Activated T-helper 1 cell treated with anti-CD3 and anti-CD28 coated beads, Interleukin-12 subunit alpha, Interleukin-12 subunit beta, Interleukin-2, Interleukin-4 antibody, amounts not matched to agents 30 ng/mL and 10 ng/mL and 1 ng/mL, durations not matched to agents 14 hours and 24 hours and 36 hours (primary cell): Measurements from ENCODE around the gene ZBTB20. TPM values are rescaled to one million over a fixed set of nuclear protein-coding genes. Genes with fewer than 3 reads are reported as not detected.

Experiments used
- DNase-seq: peaks from one replicate; pipeline ENCODE4 v3.0.0; 2021; ENCODE audit warnings: low spot score
- H3K27ac Mint-ChIP-seq: one replicate; pipeline ENCODE4 v1.8.0; 2021; ENCODE audit warnings: mild to moderate bottlenecking, mixed read lengths
- H3K27me3 Mint-ChIP-seq: one replicate; pipeline ENCODE4 v1.8.0; 2022; ENCODE audit warnings: mild to moderate bottlenecking, moderate library complexity, mixed read lengths; ENCODE audit not compliant: insufficient read depth
- H3K36me3 Mint-ChIP-seq: one replicate; pipeline ENCODE4 v1.8.0; 2021; ENCODE audit warnings: low read depth, mixed read lengths
- H3K4me1 Mint-ChIP-seq: one replicate; pipeline ENCODE4 v1.8.0; 2021; ENCODE audit warnings: low read depth, mixed read lengths
- H3K4me3 Mint-ChIP-seq: one replicate; pipeline ENCODE4 v1.8.0; 2021; ENCODE audit warnings: mild to moderate bottlenecking, moderate library complexity, mixed read lengths
- H3K9me3 Mint-ChIP-seq: one replicate; pipeline ENCODE4 v1.8.0; 2021; ENCODE audit warnings: mixed read lengths
- intact Hi-C: fragments of 100-400 bp; cut with micrococcal nuclease; formaldehyde crosslinking; loops from one replicate; pipeline ENCODE4 v1.15.1; 2024
- total RNA-seq: library from RNA; stranded (reverse); gene quantifications from 2 replicates; pipeline ENCODE4 v1.2.3, GENCODE V29; 2022

Gene ZBTB20
- total RNA-seq, 1 donor from 2014 or later: 4.1 TPM

- no peak for DNase-seq
- no peak overlapping the region for H3K4me3 Mint-ChIP-seq
- H3K27ac Mint-ChIP-seq: no peak overlapping the region
- no peaks in the 10 kb centered on the region for H3K4me1 Mint-ChIP-seq
- no peaks in the 10 kb centered on the region for H3K36me3 Mint-ChIP-seq
- no peaks in the 10 kb centered on the region for H3K9me3 Mint-ChIP-seq
- intact Hi-C loops: no loop called here
- no peaks in the 10 kb centered on the region for H3K27me3 Mint-ChIP-seq
Measured at GRCh38 chr3:114624047-114624445, 523.0 kb downstream of the ZBTB20 start.

- Mint-ChIP-seq H3K27ac (no peak overlapping the region), H3K36me3 (no peaks in the 10 kb centered on the region), H3K4me3 (no peak overlapping the region), H3K9me3 (no peaks in the 10 kb centered on the region), H3K27me3 (no peaks in the 10 kb centered on the region), H3K4me1 (no peaks in the 10 kb centered on the region)
- intact Hi-C loops: no loop called here
- no peak for DNase-seq
Measured at GRCh38 chr3:114623420-114624046, 523.6 kb downstream of the ZBTB20 start.

- Mint-ChIP-seq H3K4me1 (no peaks in the 10 kb centered on the region), H3K9me3 (no peaks in the 10 kb centered on the region), H3K36me3 (no peaks in the 10 kb centered on the region), H3K4me3 (no peak overlapping the region), H3K27me3 (no peaks in the 10 kb centered on the region), H3K27ac (no peak overlapping the region)
- no peak for DNase-seq
- intact Hi-C loops: no loop called here
Measured at GRCh38 chr3:114622001-114622400, 525.1 kb downstream of the ZBTB20 start.

- no peak for DNase-seq
- Mint-ChIP-seq H3K27me3 (no peaks in the 10 kb centered on the region), H3K36me3 (no peaks in the 10 kb centered on the region), H3K27ac (no peak overlapping the region), H3K9me3 (no peaks in the 10 kb centered on the region), H3K4me1 (no peaks in the 10 kb centered on the region), H3K4me3 (no peak overlapping the region)
- intact Hi-C loops: no loop called here
Measured at GRCh38 chr3:114619771-114620170, 527.3 kb downstream of the ZBTB20 start.

GRCh38 chr3:114615523-114616085, 531.5 kb downstream of the ZBTB20 start:
- Mint-ChIP-seq H3K27ac (no peak overlapping the region), H3K9me3 (no peaks in the 10 kb centered on the region), H3K36me3 (no peaks in the 10 kb centered on the region), H3K4me1 (no peaks in the 10 kb centered on the region), H3K27me3 (no peaks in the 10 kb centered on the region), H3K4me3 (no peak overlapping the region)
- no peak for DNase-seq
- intact Hi-C loops: no loop called here

GRCh38 chr3:114609973-114610630, 537.0 kb downstream of the ZBTB20 start:
- Mint-ChIP-seq H3K36me3 (no peaks in the 10 kb centered on the region), H3K4me1 (no peaks in the 10 kb centered on the region), H3K9me3 (no peaks in the 10 kb centered on the region), H3K27me3 (no peaks in the 10 kb centered on the region), H3K27ac (no peak overlapping the region), H3K4me3 (no peak overlapping the region)
- intact Hi-C loops: no loop called here
- no peak for DNase-seq

GRCh38 chr3:114608293-114608692, 538.8 kb downstream of the ZBTB20 start:
- Mint-ChIP-seq H3K9me3 (no peaks in the 10 kb centered on the region), H3K36me3 (no peaks in the 10 kb centered on the region), H3K4me1 (no peaks in the 10 kb centered on the region), H3K4me3 (no peak overlapping the region), H3K27me3 (no peaks in the 10 kb centered on the region), H3K27ac (no peak overlapping the region)
- intact Hi-C loops: no loop called here
- no peak for DNase-seq

- intact Hi-C loops: no loop called here
- Mint-ChIP-seq H3K4me1 (no peaks in the 10 kb centered on the region), H3K27me3 (no peaks in the 10 kb centered on the region), H3K27ac (no peak overlapping the region), H3K9me3 (no peaks in the 10 kb centered on the region), H3K4me3 (no peak overlapping the region), H3K36me3 (no peaks in the 10 kb centered on the region)
- DNase-seq: no peak
Measured at GRCh38 chr3:114606336-114606735, 540.8 kb downstream of the ZBTB20 start.

- Mint-ChIP-seq H3K4me3 (no peak overlapping the region), H3K9me3 (no peaks in the 10 kb centered on the region), H3K4me1 (no peaks in the 10 kb centered on the region), H3K27ac (no peak overlapping the region), H3K36me3 (no peaks in the 10 kb centered on the region), H3K27me3 (no peaks in the 10 kb centered on the region)
- intact Hi-C loops: no loop called here
- no peak for DNase-seq
Measured at GRCh38 chr3:114600571-114600970, 546.5 kb downstream of the ZBTB20 start.

- Mint-ChIP-seq H3K4me3 (no peak overlapping the region), H3K36me3 (no peaks in the 10 kb centered on the region), H3K27ac (no peak overlapping the region), H3K27me3 (no peaks in the 10 kb centered on the region), H3K4me1 (no peaks in the 10 kb centered on the region), H3K9me3 (no peaks in the 10 kb centered on the region)
- DNase-seq: no peak
- intact Hi-C loops: no loop called here
Measured at GRCh38 chr3:114597871-114598270, 549.2 kb downstream of the ZBTB20 start.

- H3K27me3 Mint-ChIP-seq: no peaks in the 10 kb centered on the region
- no peaks in the 10 kb centered on the region for H3K9me3 Mint-ChIP-seq
- intact Hi-C loops: no loop called here
- no peak for DNase-seq
- no peak overlapping the region for H3K4me3 Mint-ChIP-seq
- H3K36me3 Mint-ChIP-seq: no peaks in the 10 kb centered on the region
- no peaks in the 10 kb centered on the region for H3K4me1 Mint-ChIP-seq
- H3K27ac Mint-ChIP-seq: no peak overlapping the region
Measured at GRCh38 chr3:114597012-114597411, 550.1 kb downstream of the ZBTB20 start.

GRCh38 chr3:114596147-114596546, 550.9 kb downstream of the ZBTB20 start:
- Mint-ChIP-seq H3K4me3 (no peak overlapping the region), H3K27me3 (no peaks in the 10 kb centered on the region), H3K36me3 (no peaks in the 10 kb centered on the region), H3K27ac (no peak overlapping the region), H3K4me1 (no peaks in the 10 kb centered on the region), H3K9me3 (no peaks in the 10 kb centered on the region)
- intact Hi-C loops: no loop called here
- no peak for DNase-seq

- no peak for DNase-seq
- no peaks in the 10 kb centered on the region for H3K4me1 Mint-ChIP-seq
- H3K27me3 Mint-ChIP-seq: no peaks in the 10 kb centered on the region
- H3K36me3 Mint-ChIP-seq: no peaks in the 10 kb centered on the region
- no peaks in the 10 kb centered on the region for H3K9me3 Mint-ChIP-seq
- no peak overlapping the region for H3K27ac Mint-ChIP-seq
- no peak overlapping the region for H3K4me3 Mint-ChIP-seq
- intact Hi-C loops: no loop called here
Measured at GRCh38 chr3:114595522-114596028, 551.5 kb downstream of the ZBTB20 start.
